ENCODE measurements around the gene SPRR2B. TPM values are rescaled to one million over a fixed set of nuclear protein-coding genes. Genes with fewer than 3 reads are reported as not detected.
"Not testable (repeated sequence)": the region's sequence is repeated elsewhere in the genome, so short reads cannot be mapped to it uniquely, and the experiment has no call there.

SPRR2B gene
- total RNA-seq: not detected

DNA sequence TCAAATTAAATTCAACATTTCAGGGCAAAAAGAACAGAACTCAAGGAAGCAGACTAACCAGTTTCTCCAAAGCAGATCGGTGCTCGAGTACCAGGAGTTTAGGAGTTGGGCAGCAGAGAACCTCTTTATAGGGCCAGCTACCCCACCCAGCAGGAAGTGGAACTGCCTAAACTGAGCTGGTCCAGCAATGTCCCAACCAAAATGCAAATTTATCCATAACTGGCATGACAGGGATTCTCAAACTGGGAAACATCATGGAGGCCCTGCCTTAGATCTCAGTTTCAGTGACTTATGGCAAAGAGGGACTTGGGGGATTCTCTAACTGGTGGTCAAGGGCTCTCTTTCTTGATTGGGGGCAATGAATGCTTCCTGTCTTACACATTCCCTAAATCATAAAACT is at the start of gene SPRR2B:
SPRR2B (minus strand) TSS at position 101 of the 400 bp plus-strand sequence. CDS start 772 bp downstream, outside the sequence.
- TF ChIP-seq POLR2A (IDR thresholded peaks at IDR 0.05) (no peak), CTCF (IDR thresholded peaks at IDR 0.05) (no peak)
- no peaks in the 10 kb centered on the region for H3K27me3 ChIP-seq
- no peak within 1 kb of the TSS for H3K4me3 ChIP-seq (replicated peaks in 1 of 3)
- no peaks in the 10 kb centered on the region for H3K4me1 ChIP-seq
- intact Hi-C loops (cut with DNase I): no loop called here
- 64 to 66% methylated on average over 2 of the region's 2 CpGs for WGBS, 2 donors
- no peaks in the 10 kb centered on the region for H3K9me3 ChIP-seq
- no peak within 1 kb of the TSS for H3K27ac ChIP-seq
- DNase-seq: no peak
- no peaks in the 10 kb centered on the region for H3K36me3 ChIP-seq

DNA sequence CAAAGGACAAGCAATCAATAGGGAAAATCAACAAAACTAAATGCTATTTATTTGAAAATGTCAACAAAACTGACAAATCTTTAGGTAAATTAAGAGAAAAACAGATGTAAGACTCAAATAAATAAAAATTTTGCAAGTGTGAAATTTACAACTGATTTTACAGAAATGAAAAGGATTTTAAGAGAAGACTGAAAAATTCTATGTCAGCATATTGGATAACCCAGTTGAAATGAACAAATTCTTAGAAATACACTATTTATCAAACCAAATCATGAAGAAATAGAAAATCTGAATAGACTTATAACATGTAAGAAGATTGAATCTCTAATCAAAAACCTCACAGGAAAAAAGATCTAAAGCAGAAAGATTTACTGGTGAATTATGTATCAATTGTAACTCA is 49.5 kb upstream of the SPRR2B start:
- intact Hi-C loops (cut with DNase I): no loop called here
- Histone ChIP-seq H3K4me1 (no peaks in the 10 kb centered on the region), H3K27me3 (no peaks in the 10 kb centered on the region), H3K4me3 (replicated peaks in 1 of 3) (no peak overlapping the region), H3K9me3 (no peaks in the 10 kb centered on the region), H3K36me3 (no peaks in the 10 kb centered on the region), H3K27ac (no peak overlapping the region)
- DNase-seq: no peak
- TF ChIP-seq POLR2A (IDR thresholded peaks at IDR 0.05) (no peak), CTCF (IDR thresholded peaks at IDR 0.05) (no peak)

GRCh38 chr1:153119491-153119971 is 48.1 kb upstream of the SPRR2B start:
- intact Hi-C loops (cut with DNase I): no loop called here
- H3K27me3 ChIP-seq: no peaks in the 10 kb centered on the region
- no peak overlapping the region for H3K4me3 ChIP-seq (replicated peaks in 1 of 3)
- H3K9me3 ChIP-seq: no peaks in the 10 kb centered on the region
- WGBS, 2 donors: 68 to 78% methylated on average over 3 of the region's 3 CpGs
- no peak for DNase-seq
- H3K36me3 ChIP-seq: no peaks in the 10 kb centered on the region
- no peaks in the 10 kb centered on the region for H3K4me1 ChIP-seq
- TF ChIP-seq POLR2A (IDR thresholded peaks at IDR 0.05) (no peak), CTCF (IDR thresholded peaks at IDR 0.05) (no peak)
- no peak overlapping the region for H3K27ac ChIP-seq

DNA sequence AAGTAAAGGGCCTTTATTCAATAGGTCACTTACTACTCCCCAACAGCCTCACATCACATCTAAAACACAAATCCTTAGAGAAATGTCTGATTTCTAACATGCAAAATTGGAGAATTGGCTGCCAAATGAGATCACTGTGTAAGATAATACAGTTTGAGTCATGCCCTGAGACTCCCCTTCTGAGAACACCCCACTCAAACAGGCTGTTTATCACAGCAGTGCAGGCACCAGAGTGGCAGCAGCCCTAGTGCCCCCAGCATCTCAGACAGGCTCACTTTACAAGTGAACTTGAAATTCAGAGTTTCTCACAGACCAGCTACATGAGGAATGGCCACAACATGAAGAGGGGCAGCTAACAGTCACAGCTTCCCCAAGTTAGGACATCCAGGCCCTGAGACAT is 43.9 kb upstream of the SPRR2B start:
- intact Hi-C loops (cut with DNase I); H3K4me3 ChIP-seq (replicated peaks in 1 of 3); H3K27ac ChIP-seq; H3K27me3 ChIP-seq; H3K4me1 ChIP-seq; H3K36me3 ChIP-seq; DNase-seq; H3K9me3 ChIP-seq: not testable (repeated sequence)

DNA sequence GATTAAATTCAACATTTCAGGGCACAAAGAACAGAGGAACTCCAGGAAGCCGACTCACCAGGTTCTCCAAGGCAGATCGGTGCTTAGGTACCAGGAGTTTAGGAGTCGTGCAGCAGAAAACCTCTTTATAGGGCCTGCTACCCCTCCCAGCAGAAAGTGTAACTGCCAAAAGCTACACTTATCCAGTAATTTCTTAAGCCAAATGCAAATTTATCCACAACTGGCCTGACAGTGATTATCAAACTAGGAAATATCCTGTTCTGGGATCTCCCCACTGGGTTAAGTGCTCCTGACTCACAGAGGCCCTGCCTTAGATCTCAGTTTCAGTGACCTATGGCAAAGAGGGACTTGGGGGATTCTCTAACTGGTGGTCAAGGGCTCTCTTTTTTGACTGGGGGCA is 42.0 kb upstream of the SPRR2B start, which contains the start of gene SPRR2F:
SPRR2F (minus strand) TSS at position 101 of the 400 bp plus-strand sequence. CDS start 783 bp downstream, outside the sequence.
- Histone ChIP-seq H3K27me3 (no peaks in the 10 kb centered on the region), H3K4me3 (replicated peaks in 1 of 3) (no peak within 1 kb of the TSS), H3K9me3 (no peaks in the 10 kb centered on the region), H3K27ac (no peak within 1 kb of the TSS), H3K4me1 (no peaks in the 10 kb centered on the region), H3K36me3 (no peaks in the 10 kb centered on the region)
- intact Hi-C loops (cut with DNase I): no loop called here
- no peak for DNase-seq
- WGBS, 2 donors: 78 to 80% methylated on average over 3 of the region's 3 CpGs
- TF ChIP-seq CTCF (IDR thresholded peaks at IDR 0.05) (no peak), POLR2A (IDR thresholded peaks at IDR 0.05) (no peak)

DNA sequence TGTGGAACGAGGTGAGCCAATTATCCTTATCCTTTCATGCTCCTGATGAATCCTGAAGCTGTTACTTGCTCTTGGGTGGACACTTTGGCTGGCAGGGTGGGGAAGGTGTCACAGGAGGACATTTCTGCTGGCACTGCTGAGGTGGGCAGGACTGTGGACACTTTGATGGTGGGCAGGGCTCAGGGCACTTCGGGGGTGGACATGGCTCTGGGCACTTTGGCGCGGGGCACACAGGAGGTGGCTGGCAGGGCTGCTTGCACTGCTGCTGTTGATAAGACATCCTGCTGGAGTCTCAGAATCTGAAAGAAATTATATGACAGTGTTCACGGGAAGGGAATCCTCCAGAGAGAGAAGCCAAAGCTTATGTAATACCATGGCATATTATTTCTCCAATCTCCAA is 41.0 kb upstream of the SPRR2B start:
- H3K4me1 ChIP-seq; DNase-seq; H3K4me3 ChIP-seq (replicated peaks in 1 of 3); H3K27me3 ChIP-seq; H3K36me3 ChIP-seq; intact Hi-C loops (cut with DNase I); H3K9me3 ChIP-seq; H3K27ac ChIP-seq: not testable (repeated sequence)
- WGBS, 2 donors: 61 to 82% methylated on average over 5 of the region's 5 CpGs

Data from thyroid gland (tissue), 4 donors.